Prostate gland (tissue), 2 donors: Measurements from ENCODE around the gene GMPPA.

Experiments used
- POLR2AphosphoS5 ChIP-seq: sonication (generic); formaldehyde crosslinking; IDR thresholded peaks from one replicate; pipeline ENCODE4 v1.6.1; 2017; ENCODE audit warnings: antibody characterized with exemption
- TF ChIP-seq, protein P1 (sequence below), 4 experiments: fragments of 200-600 bp in 2 of 4; fragments of 450-650 bp in 2 of 4; sonication (generic) in 2 of 4; IDR thresholded peaks; 1 replicate in 3 of 4; 2 replicates in 1 of 4; pipeline ENCODE4 v1.5.1; 2016 to 2019; ENCODE audit warnings: antibody characterized with exemption in 4 of 4, mild to moderate bottlenecking in 2 of 4, moderate library complexity in 2 of 4

DNA sequence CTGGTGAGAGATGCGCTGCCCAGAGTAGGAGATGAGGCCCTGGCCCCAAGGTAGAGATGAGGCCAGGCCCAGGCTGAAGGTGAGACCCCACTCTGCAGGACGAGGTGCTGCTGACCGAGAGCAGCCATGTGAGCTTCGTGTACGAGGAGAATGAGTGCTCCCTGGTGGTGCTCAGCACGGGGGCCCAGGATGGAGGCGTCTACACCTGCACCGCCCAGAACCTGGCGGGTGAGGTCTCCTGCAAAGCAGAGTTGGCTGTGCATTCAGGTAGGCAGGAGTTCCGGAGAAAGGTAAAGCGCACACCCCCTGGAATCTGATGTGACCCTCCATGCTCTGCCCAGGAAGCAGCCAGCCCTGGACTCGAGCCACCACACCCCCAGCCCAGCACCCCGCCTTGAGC lies 21.5 kb upstream of the GMPPA start:
- TF ChIP-seq, protein P1, sequence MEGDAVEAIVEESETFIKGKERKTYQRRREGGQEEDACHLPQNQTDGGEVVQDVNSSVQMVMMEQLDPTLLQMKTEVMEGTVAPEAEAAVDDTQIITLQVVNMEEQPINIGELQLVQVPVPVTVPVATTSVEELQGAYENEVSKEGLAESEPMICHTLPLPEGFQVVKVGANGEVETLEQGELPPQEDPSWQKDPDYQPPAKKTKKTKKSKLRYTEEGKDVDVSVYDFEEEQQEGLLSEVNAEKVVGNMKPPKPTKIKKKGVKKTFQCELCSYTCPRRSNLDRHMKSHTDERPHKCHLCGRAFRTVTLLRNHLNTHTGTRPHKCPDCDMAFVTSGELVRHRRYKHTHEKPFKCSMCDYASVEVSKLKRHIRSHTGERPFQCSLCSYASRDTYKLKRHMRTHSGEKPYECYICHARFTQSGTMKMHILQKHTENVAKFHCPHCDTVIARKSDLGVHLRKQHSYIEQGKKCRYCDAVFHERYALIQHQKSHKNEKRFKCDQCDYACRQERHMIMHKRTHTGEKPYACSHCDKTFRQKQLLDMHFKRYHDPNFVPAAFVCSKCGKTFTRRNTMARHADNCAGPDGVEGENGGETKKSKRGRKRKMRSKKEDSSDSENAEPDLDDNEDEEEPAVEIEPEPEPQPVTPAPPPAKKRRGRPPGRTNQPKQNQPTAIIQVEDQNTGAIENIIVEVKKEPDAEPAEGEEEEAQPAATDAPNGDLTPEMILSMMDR (IDR thresholded peaks at IDR 0.05), result no peak
- no peak for TF ChIP-seq POLR2AphosphoS5
